Omental fat pad (tissue), 4 donors: ENCODE measurements around the gene SNX19. TPM values are rescaled to one million over a fixed set of nuclear protein-coding genes. Genes with fewer than 3 reads are reported as not detected.

ENCODE experiments used
- ATAC-seq: fragments of 150-250 bp; one replicate; pipeline ENCODE4 v1.9.1; 2016; ENCODE audit warnings: mild to moderate bottlenecking, moderate library complexity; ENCODE audit not compliant: low FRiP score
- DNase-seq: peaks from one replicate; pipeline ENCODE4 v3.0.0-alpha.2; 2019; ENCODE audit warnings: low spot score
- CTCF ChIP-seq, 3 donors: fragments of 450-650 bp; IDR thresholded peaks; one replicate each; pipeline ENCODE4 v1.5.1; 2016 to 2017; ENCODE audit warnings: antibody characterized with exemption in 3 of 3, mild to moderate bottlenecking in 3 of 3, moderate library complexity in 2 of 3
- total RNA-seq, 4 donors: library from RNA; depleted of rRNA; stranded (reverse); fragments of >200 nt; gene quantifications; one replicate each; pipeline ENCODE4 v1.1.0, GENCODE V29; 2016

The SNX19 gene
- total RNA-seq, 4 donors from 2014 or later: 90.9 to 135 (median 110) TPM

GRCh38 chr11:130866831-130867230 lies 49.4 kb downstream of the SNX19 start:
- ATAC-seq: no peak
- no peak for DNase-seq

GRCh38 chr11:130865774-130866114 lies 50.5 kb downstream of the SNX19 start:
- no peak for TF ChIP-seq CTCF (IDR thresholded peaks at IDR 0.05)
- DNase-seq (no peak), ATAC-seq (no peak)

More at GRCh38 chr11:130866831-130867230, 49.4 kb downstream of the SNX19 start:
- no peak for TF ChIP-seq CTCF (IDR thresholded peaks at IDR 0.05)

GRCh38 chr11:130865091-130865773 lies 51.0 kb downstream of the SNX19 start:
- no peak for ATAC-seq
- no peak for DNase-seq
- TF ChIP-seq CTCF (IDR thresholded peaks at IDR 0.05): no peak

GRCh38 chr11:130861902-130862860 lies 54.1 kb downstream of the SNX19 start:
- DNase-seq (peak; percentile 95), ATAC-seq (peak; percentile 80)
- peak in 2 of 3 donors; percentile 98 to 100 for TF ChIP-seq CTCF (IDR thresholded peaks at IDR 0.05)

- no peak for TF ChIP-seq CTCF (IDR thresholded peaks at IDR 0.05)
- ATAC-seq (no peak), DNase-seq (no peak)
Measured at GRCh38 chr11:130861283-130861682, 55.0 kb downstream of the SNX19 start.

GRCh38 chr11:130859886-130860285 lies 56.4 kb downstream of the SNX19 start:
- no peak for TF ChIP-seq CTCF (IDR thresholded peaks at IDR 0.05)
- ATAC-seq: no peak
- no peak for DNase-seq
